Neural crest cell (in vitro differentiated cells): ENCODE data around the gene CAV2. TPM values are rescaled to one million over a fixed set of nuclear protein-coding genes. Genes with fewer than 3 reads are reported as not detected.

Experiments
- DNase-seq: peaks from one replicate; pipeline ENCODE4 v3.0.0; 2021; ENCODE audit warnings: low read depth, mixed read lengths, low spot score
- H3K27ac Mint-ChIP-seq: one replicate; pipeline ENCODE4 v1.8.0; 2021; ENCODE audit warnings: mild to moderate bottlenecking, mixed read lengths; ENCODE audit not compliant: unreplicated experiment
- H3K27me3 Mint-ChIP-seq: 2 replicates; pipeline ENCODE4 v1.8.0; 2021; ENCODE audit warnings: low read depth, mild to moderate bottlenecking, mixed read lengths
- H3K36me3 Mint-ChIP-seq: 2 replicates; pipeline ENCODE4 v1.8.0; 2021; ENCODE audit warnings: low read depth, mild to moderate bottlenecking, mixed read lengths
- H3K4me1 Mint-ChIP-seq: 2 replicates; pipeline ENCODE4 v1.8.0; 2021; ENCODE audit warnings: mixed read lengths
- H3K4me3 Mint-ChIP-seq: one replicate; pipeline ENCODE4 v1.8.0; 2021; ENCODE audit warnings: mild to moderate bottlenecking, mixed read lengths
- H3K9me3 Mint-ChIP-seq: 2 replicates; pipeline ENCODE4 v1.8.0; 2021; ENCODE audit warnings: mixed read lengths
- CTCF ChIP-seq: fragments of 200-600 bp; sonication (generic); conservative IDR thresholded peaks from 2 replicates; pipeline ENCODE4 v1.5.0; 2021; ENCODE audit warnings: antibody characterized with exemption, mild to moderate bottlenecking
- total RNA-seq: library from RNA; stranded (reverse); gene quantifications from 2 replicates; pipeline ENCODE4 v1.2.1, GENCODE V29; 2021

The CAV2 gene
- total RNA-seq, 1 donor from 2014 or later, result 1.9 TPM

GRCh38 chr7:116517626-116518025, 18.1 kb downstream of the CAV2 start:
- peaks cover 24% of the 10 kb centered on the region for H3K27me3 Mint-ChIP-seq
- H3K27ac Mint-ChIP-seq, result no peak overlapping the region

GRCh38 chr7:116518961-116519360, 19.4 kb downstream of the CAV2 start:
- H3K27me3 Mint-ChIP-seq, result peaks cover 35% of the 10 kb centered on the region
- no peak overlapping the region for H3K27ac Mint-ChIP-seq
- TF ChIP-seq CTCF, result no peak
- no peaks in the 10 kb centered on the region for H3K9me3 Mint-ChIP-seq
- DNase-seq, result no peak
- no peaks in the 10 kb centered on the region for H3K36me3 Mint-ChIP-seq
- H3K4me3 Mint-ChIP-seq, result no peak overlapping the region
- H3K4me1 Mint-ChIP-seq, result peaks cover 7% of the 10 kb centered on the region

More at GRCh38 chr7:116517626-116518025, 18.1 kb downstream of the CAV2 start:
- DNase-seq, result no peak
- no peaks in the 10 kb centered on the region for H3K36me3 Mint-ChIP-seq
- TF ChIP-seq CTCF, result no peak
- H3K9me3 Mint-ChIP-seq, result no peaks in the 10 kb centered on the region
- H3K4me3 Mint-ChIP-seq, result no peak overlapping the region
- no peaks in the 10 kb centered on the region for H3K4me1 Mint-ChIP-seq

- TF ChIP-seq CTCF, result no peak
- no peak overlapping the region for H3K27ac Mint-ChIP-seq
- no peak for DNase-seq
- H3K36me3 Mint-ChIP-seq, result no peaks in the 10 kb centered on the region
- peaks cover 54% of the 10 kb centered on the region for H3K27me3 Mint-ChIP-seq
- H3K9me3 Mint-ChIP-seq, result no peaks in the 10 kb centered on the region
- peaks cover 19% of the 10 kb centered on the region for H3K4me1 Mint-ChIP-seq
- peak overlapping the region; percentile 2 for H3K4me3 Mint-ChIP-seq
Observed at GRCh38 chr7:116521046-116521664, 21.6 kb downstream of the CAV2 start.

GRCh38 chr7:116522247-116522646, 22.7 kb downstream of the CAV2 start:
- no peak for DNase-seq
- no peaks in the 10 kb centered on the region for H3K9me3 Mint-ChIP-seq
- peaks cover 65% of the 10 kb centered on the region for H3K27me3 Mint-ChIP-seq
- H3K36me3 Mint-ChIP-seq, result no peaks in the 10 kb centered on the region
- H3K27ac Mint-ChIP-seq, result no peak overlapping the region
- peaks cover 28% of the 10 kb centered on the region for H3K4me1 Mint-ChIP-seq
- no peak for TF ChIP-seq CTCF
- H3K4me3 Mint-ChIP-seq, result peak overlapping the region; percentile 57

GRCh38 chr7:116524221-116524608, 24.7 kb downstream of the CAV2 start:
- no peaks in the 10 kb centered on the region for H3K36me3 Mint-ChIP-seq
- TF ChIP-seq CTCF, result no peak
- DNase-seq, result no peak
- peak overlapping the region; percentile 90 for H3K4me3 Mint-ChIP-seq
- H3K4me1 Mint-ChIP-seq, result peaks cover 38% of the 10 kb centered on the region
- no peaks in the 10 kb centered on the region for H3K9me3 Mint-ChIP-seq
- H3K27me3 Mint-ChIP-seq, result peaks cover 81% of the 10 kb centered on the region
- H3K27ac Mint-ChIP-seq, result no peak overlapping the region
